Measurements from ENCODE around the gene ATP2A2.

GRCh38 chr12:110367181-110367864, 86.3 kb downstream of the ATP2A2 start:
- TF ChIP-seq POLR2A (IDR thresholded peaks at IDR 0.05; ENCODE audit: control extremely low read depth in 1 of 2, low read depth in 2 of 2, low read length in 2 of 2) (no peak), E2F6 (IDR thresholded peaks at IDR 0.05) (no peak), GTF2F1 (IDR thresholded peaks at IDR 0.05; ENCODE audit: borderline replicate concordance, low read depth, low read length) (no peak), MAX (IDR thresholded peaks at IDR 0.05) (no peak), TAF1 (IDR thresholded peaks at IDR 0.05; ENCODE audit: low read depth, low read length) (no peak), SAP30 (IDR thresholded peaks at IDR 0.05; ENCODE audit: insufficient read depth, insufficient replicate concordance, low read length) (no peak), JUND (IDR thresholded peaks at IDR 0.05; ENCODE audit: low read length) (no peak)
